ENCODE results near the gene CACNB4.

- no peak for TF ChIP-seq POLR2AphosphoS5 (IDR thresholded peaks at IDR 0.05)
- TF ChIP-seq CTCF (IDR thresholded peaks at IDR 0.05): no peak
- TF ChIP-seq POLR2A (IDR thresholded peaks at IDR 0.05): no peak
- peak in 1 of 4 donors; percentile 19 for TF ChIP-seq EP300 (IDR thresholded peaks at IDR 0.05)
Observed at GRCh38 chr2:151959238-151959637, 139.6 kb downstream of the CACNB4 start.

Measured in sigmoid colon (tissue), 4 donors.